Thyroid gland (tissue), 4 donors: ENCODE results near the gene SALL4.

Experiments
- CTCF ChIP-seq, 6 experiments: fragments of 200-600 bp in 3 of 6; fragments of 450-650 bp in 3 of 6; sonication (generic) in 3 of 6; IDR thresholded peaks; one replicate each; pipeline ENCODE4 v1.5.1; 2016 to 2019; ENCODE audit warnings: antibody characterized with exemption in 6 of 6, mild to moderate bottlenecking in 2 of 6, inconsistent platforms in 1 of 6, moderate library complexity in 1 of 6
- POLR2A ChIP-seq, 2 donors: fragments of 450-650 bp; IDR thresholded peaks; one replicate each; pipeline ENCODE4 v1.6.1; 2017; ENCODE audit warnings: antibody characterized with exemption in 2 of 2, mild to moderate bottlenecking in 2 of 2, moderate library complexity in 1 of 2

GRCh38 chr20:51831866-51832265 is 29.5 kb upstream of the SALL4 start:
- TF ChIP-seq CTCF (IDR thresholded peaks at IDR 0.05) (no peak), POLR2A (IDR thresholded peaks at IDR 0.05) (no peak)
